Mononuclear cell (primary cell): ENCODE measurements around the gene MKRN3. TPM values are rescaled to one million over a fixed set of nuclear protein-coding genes. Genes with fewer than 3 reads are reported as not detected.
"Not testable (repeated sequence)": the region's sequence is repeated elsewhere in the genome, so short reads cannot be mapped to it uniquely, and the experiment has no call there.

Experiments used
- H3K27me3 ChIP-seq: 2 replicates; pipeline ENCODE4 v1.6.0; 2011; ENCODE audit warnings: low read length, control low read depth; ENCODE audit not compliant: insufficient read depth
- H3K4me1 ChIP-seq: 2 replicates; pipeline ENCODE4 v1.5.1; 2011; ENCODE audit warnings: mild to moderate bottlenecking, low read length, control low read depth; ENCODE audit not compliant: insufficient read depth
- H3K4me3 ChIP-seq: 2 replicates; pipeline ENCODE4 v1.5.1; 2011; ENCODE audit warnings: mild to moderate bottlenecking, low read length, moderate library complexity
- H3K9me3 ChIP-seq: 2 replicates; pipeline ENCODE4 v1.5.1; 2011; ENCODE audit warnings: low read depth, mild to moderate bottlenecking, control low read depth, low read length
- total RNA-seq: library from RNA; depleted of rRNA; stranded (reverse); fragments of >200 nt; gene quantifications from one replicate; pipeline ENCODE4 v1.2.3, GENCODE V29; 2012

MKRN3 gene
- total RNA-seq, 1 donor, result 1.6 TPM

DNA sequence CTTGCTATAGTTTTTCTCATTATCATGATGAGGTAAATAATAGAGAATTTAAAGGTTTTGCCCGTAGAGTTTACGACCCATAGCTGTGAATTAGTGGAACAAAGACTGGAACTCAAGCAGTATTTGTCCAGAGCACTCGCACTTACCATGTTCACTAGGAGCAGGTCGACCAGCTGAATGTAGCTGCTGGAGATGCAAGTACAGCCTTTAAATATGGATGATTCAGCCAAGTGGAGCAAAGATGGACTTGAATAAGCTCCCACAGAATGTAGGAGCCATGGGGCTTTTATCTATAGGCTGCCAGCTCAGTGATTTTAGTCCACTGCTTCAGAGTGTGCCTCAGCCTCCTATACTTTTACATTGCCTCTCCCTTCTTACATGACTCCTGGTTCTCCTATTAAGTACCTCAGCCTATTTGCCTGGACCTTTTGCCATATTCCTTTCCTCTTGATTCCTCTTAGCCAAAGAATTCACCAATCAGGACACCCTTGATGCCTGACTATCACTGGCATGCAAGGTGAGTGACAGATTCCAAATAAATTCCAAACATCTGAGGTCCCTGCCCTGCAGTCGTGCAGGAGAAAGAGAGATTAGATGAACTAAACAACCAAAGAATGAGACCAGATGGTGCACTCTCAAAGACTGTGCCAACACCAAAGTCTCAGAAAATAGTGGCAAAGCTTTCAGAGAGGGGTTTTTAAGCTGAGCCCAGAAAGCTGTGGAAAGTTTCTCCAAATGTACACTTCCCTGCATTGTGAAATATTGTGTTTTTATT lies 3.9 kb downstream of the MKRN3 start:
- Histone ChIP-seq H3K9me3 (no peaks in the 10 kb centered on the region), H3K4me1 (no peaks in the 10 kb centered on the region), H3K4me3 (no peak overlapping the region), H3K27me3 (no peaks in the 10 kb centered on the region)

DNA sequence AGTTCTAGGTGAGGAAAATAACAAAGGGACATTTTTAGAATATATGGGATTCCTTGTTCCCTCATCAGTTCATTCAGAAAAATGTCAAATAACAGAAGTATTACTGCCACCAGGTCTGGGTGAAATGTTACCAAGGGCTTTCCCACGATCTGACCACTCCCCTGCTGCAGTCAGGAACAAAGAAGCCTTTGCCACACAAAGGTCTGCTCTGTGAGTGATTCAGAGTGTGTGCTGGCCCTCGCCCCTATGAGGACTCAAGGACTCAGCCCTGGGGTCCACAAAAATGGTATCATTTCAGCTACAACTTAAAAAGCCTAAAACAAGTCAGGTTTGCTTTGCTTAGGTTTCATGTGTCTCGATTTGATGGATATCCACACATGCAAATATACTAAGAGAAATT lies 5.0 kb downstream of the MKRN3 start:
- H3K4me1 ChIP-seq, result no peaks in the 10 kb centered on the region
- H3K4me3 ChIP-seq, result no peak overlapping the region
- H3K9me3 ChIP-seq, result no peaks in the 10 kb centered on the region
- H3K27me3 ChIP-seq, result no peaks in the 10 kb centered on the region

DNA sequence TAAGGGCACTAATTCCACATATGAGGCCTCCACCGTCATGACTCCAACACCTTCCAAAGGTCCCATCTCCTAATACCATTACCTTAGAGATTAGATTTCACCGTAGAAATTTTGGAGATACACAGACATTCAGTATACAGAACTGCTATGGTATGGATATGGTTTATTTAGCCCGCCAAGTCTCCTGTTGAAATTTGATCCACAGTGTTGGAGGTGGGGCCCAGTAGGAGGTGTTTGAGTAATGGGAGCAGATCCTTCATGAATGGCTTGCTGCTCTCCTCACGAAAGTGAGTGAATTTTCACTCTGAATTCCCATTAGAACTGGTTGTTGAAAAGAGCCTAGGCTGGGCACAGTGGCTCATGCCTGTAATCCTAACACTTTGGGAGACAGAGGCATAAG lies 7.4 kb downstream of the MKRN3 start:
- Histone ChIP-seq H3K27me3 (no peaks in the 10 kb centered on the region), H3K4me1 (no peaks in the 10 kb centered on the region)

DNA sequence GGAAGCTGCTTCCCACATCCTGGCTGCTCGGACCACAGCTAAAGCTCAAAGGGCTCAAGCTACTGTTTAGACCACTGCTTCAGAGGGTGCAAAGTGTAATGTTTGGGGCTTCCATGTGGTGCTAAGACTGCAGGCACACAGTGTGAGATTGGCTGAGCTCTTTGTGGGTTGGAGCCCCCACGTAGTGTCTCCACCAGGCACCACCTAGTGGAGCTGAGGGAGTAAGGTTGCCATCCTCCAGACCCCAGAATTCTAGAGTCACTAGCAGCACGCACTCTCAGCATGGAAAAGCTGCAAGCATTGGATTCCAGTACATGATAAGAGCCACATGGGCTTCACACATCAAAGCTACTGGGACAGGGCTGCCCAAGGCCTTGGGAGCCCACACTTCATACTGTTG lies 9.3 kb downstream of the MKRN3 start:
- Histone ChIP-seq H3K27me3 (no peaks in the 10 kb centered on the region), H3K4me3 (no peak overlapping the region), H3K4me1 (no peaks in the 10 kb centered on the region), H3K9me3 (no peaks in the 10 kb centered on the region)

More for the DNA sequence above, 7.4 kb downstream of the MKRN3 start:
- Histone ChIP-seq H3K9me3 (no peaks in the 10 kb centered on the region), H3K4me3 (no peak overlapping the region)

DNA sequence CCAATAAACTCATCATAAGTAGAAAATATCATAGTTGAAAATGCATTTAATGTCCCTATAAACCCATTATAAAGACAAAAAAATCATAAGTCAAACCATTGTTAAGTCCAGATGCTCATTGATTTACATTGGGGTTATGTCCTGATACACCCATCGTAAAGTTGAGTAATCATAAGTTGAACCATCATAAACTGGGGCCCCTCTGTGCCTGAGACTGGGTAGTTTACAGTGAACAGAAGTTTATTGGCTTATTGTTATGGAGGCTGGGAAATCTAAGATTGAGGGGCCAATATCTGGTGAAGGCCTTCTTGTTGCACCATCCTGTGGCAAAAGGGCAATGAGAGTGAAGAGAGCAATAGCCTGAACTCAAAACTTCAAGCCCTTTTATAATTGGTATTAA lies 10.6 kb downstream of the MKRN3 start:
- no peaks in the 10 kb centered on the region for H3K9me3 ChIP-seq
- no peaks in the 10 kb centered on the region for H3K4me1 ChIP-seq
- no peaks in the 10 kb centered on the region for H3K27me3 ChIP-seq
- no peak overlapping the region for H3K4me3 ChIP-seq

DNA sequence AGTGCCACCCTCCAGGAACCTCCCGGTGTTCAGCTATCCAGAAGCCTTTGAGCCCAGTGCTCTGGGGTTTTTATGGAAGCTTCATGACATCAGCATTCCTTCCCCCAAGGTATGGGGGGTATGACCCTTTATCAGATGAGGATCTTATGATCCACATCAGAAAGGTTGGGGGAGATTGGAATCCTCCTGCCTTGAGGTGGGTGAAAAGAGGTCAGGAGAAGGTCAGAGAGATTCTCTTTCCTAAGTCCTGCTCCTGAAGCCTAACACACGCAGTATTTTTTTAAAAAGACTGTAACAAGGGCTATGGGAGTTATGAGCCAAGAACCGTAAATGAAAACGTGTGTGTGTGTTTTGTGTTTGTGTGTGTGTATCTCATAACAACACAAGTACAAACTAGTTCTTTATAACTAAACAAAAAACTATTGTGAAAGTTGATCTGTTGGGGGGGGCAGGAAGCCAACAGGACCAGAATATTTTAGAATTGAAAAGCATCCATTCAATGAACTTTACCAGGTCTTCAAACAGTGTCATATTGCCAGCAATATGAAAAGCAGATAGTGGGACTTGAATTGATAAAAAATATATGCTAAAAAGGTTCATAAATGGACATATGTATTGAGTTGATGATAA lies 13.2 kb downstream of the MKRN3 start:
- no peak overlapping the region for H3K4me3 ChIP-seq
- no peaks in the 10 kb centered on the region for H3K9me3 ChIP-seq
- no peaks in the 10 kb centered on the region for H3K4me1 ChIP-seq
- no peaks in the 10 kb centered on the region for H3K27me3 ChIP-seq

DNA sequence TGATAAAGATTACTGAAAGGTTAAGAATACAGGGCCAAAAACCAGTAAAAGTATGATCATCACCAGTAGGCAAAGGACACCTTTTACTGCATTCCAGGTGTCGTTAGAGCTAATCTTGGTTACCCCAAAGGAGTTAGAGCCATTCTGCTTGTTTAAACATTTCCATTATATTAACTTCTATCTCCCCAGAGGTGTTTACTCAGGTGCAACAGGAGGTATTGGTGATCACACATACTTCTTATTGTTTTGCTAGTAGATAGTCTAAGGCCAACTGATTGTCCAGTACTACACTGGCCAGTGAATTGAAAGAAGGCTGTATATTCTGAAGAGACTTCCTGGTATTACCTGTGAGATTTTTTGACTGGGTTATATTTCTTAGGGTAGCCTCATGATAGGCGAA lies 22.8 kb downstream of the MKRN3 start:
- H3K9me3 ChIP-seq, result no peaks in the 10 kb centered on the region
- no peaks in the 10 kb centered on the region for H3K4me1 ChIP-seq
- no peak overlapping the region for H3K4me3 ChIP-seq
- H3K27me3 ChIP-seq, result no peaks in the 10 kb centered on the region

DNA sequence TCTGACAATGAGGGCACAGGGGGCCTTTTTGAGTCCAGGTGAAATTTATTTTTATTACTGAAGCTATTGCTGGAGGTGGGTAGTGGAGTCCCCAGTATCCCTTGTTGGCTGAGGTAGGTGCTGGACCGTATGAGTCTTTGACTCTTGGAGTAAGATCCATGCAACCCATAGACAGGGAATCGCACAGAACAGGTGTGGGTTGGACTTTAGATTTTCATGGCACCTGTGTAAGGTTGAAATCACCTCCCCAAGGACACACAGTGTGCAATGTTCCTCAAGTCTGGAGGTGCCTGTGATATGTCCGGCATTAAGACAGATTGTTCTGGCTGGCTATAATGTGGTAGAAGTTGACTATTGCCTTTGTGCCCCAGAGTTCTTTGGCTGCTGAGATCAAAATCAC lies 23.5 kb downstream of the MKRN3 start:
- Histone ChIP-seq H3K4me1 (no peaks in the 10 kb centered on the region), H3K9me3 (no peaks in the 10 kb centered on the region), H3K4me3 (no peak overlapping the region), H3K27me3 (no peaks in the 10 kb centered on the region)

DNA sequence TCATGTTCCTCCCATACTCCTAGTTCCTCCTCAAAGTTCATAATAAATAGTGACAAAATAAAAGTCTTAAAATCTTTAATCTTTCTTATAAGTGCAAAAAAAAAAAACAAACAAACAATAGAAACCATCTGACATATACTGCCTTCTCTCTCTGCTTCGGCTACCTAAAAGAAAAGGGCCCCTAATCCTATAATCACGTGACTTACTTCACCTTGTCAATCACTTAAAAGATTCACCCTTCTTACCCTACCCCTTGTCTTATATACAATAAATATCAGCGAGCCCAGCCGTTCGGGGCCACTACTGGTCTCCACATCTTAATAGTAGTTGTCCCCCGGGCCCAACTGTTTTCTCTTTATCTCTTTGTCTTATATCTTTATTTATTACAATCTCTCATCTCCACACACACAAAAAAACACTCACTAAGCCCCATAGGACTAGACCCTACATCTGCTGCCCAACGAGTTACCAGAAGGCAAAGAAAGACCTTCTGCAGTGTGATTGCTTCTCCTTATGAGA lies 28.8 kb downstream of the MKRN3 start:
- Histone ChIP-seq H3K4me1 (no peaks in the 10 kb centered on the region), H3K4me3 (no peak overlapping the region), H3K27me3 (no peaks in the 10 kb centered on the region), H3K9me3 (no peaks in the 10 kb centered on the region)

DNA sequence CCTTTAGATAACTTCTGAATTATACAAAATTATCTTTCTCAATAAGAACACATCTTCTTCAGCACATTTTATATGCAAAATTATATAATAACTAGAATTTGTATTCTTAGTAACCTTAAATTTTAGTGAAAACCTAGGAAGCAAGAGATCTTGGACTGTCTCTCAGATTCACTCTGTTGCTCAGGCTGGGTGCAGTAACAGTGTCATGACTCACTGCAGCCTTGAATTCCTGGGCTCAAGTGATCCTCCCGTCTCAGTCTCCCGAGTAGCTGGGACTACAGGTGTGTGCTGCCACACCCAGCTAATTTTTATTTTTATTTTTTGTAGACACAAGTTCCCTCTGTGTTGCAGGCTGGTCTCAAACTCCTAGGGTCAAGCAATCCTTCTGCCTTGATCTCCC lies 29.9 kb downstream of the MKRN3 start:
- H3K4me3 ChIP-seq, result no peak overlapping the region
- no peaks in the 10 kb centered on the region for H3K27me3 ChIP-seq
- no peaks in the 10 kb centered on the region for H3K9me3 ChIP-seq
- no peaks in the 10 kb centered on the region for H3K4me1 ChIP-seq

DNA sequence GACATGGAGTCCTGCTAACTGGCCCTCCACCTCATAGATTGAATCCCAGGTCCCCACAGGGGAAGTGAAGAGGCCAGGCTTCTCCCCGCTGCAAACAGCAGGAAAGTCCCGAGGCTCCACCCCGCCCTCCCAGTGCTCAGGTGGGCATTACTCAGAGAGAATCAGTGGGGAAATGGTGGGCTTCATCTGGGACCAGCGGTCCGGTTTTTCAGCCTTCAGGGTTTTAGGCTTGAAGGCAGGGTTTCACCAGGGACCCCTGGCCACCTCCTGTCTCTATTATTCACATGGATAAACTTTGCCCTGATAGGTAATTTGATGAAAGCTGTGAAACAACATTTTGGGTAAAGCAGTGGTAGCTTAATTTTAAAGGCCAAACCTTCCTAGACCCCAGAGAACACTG lies 31.3 kb downstream of the MKRN3 start:
- Histone ChIP-seq H3K4me3 (no peak overlapping the region), H3K4me1 (no peaks in the 10 kb centered on the region), H3K27me3 (no peaks in the 10 kb centered on the region), H3K9me3 (no peaks in the 10 kb centered on the region)

DNA sequence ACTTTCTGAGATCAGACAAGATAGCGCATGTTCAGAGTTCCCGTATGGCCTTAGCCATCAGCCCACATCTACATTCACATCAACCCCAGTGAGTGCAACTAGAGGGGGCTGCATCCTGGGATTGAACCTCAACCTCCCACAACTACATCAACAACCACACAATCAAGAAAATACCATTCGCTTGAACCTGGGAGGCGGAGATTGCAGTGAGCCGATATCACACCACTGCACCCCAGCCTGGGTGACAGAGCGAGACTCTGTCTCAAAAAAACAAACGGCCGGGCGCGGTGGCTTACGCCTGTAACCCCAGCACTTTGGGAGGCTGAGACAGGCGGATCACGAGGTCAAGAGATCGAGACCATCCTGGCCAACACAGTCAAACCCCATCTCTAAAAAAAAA lies 31.8 kb downstream of the MKRN3 start:
- not testable (repeated sequence) for H3K27me3 ChIP-seq, H3K9me3 ChIP-seq, H3K4me1 ChIP-seq, H3K4me3 ChIP-seq

DNA sequence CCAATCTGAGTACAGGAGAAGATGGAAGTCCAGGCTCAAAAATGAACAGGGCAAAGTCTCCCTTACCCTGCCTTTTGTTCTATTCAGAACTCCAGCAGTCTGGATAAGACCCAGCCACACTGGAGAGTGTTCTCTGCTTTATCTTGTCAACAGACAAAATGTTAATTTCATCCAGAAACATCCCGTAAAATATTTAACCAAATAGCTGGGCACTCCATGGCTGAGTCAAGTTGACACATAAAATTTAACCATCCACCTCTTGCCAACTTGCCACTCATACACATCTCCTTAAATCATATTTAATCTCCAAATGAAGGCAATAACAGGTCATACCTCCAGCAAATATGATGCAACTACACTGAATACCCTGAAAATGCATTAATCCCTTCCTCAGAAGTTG lies 33.6 kb downstream of the MKRN3 start:
- Histone ChIP-seq H3K27me3 (no peaks in the 10 kb centered on the region), H3K4me3 (no peak overlapping the region), H3K4me1 (no peaks in the 10 kb centered on the region), H3K9me3 (no peaks in the 10 kb centered on the region)

DNA sequence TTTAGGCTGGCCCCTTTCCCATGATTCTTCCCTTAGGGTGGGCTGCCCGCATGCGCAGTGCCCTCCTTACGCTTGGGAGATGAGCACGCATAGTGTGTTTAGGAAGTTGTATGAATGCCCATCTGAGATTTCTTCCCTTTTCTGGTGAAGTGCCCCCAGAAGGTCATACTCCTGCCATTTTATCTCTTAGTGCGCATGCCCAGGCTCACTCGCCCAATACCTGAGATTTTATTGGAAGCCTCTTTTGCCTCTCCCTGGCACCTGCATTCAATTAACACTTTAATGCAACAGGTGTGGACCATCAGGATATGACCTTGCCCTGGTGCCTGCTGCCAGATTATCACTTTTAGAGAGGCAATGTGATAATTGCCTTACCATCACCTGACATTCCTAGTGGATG lies 36.6 kb downstream of the MKRN3 start:
- H3K4me1 ChIP-seq, result no peaks in the 10 kb centered on the region
- H3K4me3 ChIP-seq, result no peak overlapping the region
- no peaks in the 10 kb centered on the region for H3K27me3 ChIP-seq
- H3K9me3 ChIP-seq, result no peaks in the 10 kb centered on the region

DNA sequence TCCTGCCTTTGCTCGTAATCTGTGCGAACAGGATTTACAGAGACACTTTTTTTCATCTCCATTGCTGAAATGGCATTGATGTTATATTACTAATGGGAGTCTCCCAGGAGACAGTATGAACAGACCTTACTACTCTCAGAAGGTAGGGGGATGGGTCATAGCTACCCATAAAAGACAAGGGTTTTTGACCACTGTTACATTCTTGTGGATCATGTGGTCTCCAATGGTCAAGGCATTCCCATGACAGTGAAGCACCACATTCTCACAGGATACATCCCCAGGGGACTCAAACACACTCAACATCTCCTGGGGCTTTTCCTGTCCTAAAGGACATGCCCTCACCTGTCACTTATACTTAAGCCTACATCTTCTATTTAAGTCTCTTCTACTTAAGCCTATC lies 40.8 kb downstream of the MKRN3 start:
- H3K4me3 ChIP-seq, result no peak overlapping the region

DNA sequence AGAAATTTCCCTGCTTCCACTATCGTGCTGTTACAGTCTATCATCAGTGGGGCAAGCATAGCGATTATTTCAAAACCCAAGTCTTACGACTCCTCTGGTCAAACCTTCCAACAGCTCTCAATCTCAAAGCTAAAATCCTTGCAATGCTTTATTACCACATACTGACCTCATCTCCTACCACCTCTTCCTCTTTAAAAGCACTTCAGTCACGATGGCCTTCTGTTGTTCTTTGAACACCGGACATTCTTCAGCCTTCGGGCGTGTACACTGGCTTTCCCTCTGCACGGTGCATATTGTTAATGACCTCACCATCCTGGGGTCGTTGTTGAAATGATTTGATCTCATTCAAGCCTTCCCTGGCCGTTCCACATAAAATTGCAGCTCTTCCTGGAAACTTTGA lies 51.1 kb downstream of the MKRN3 start:
- peaks cover 11% of the 10 kb centered on the region for H3K9me3 ChIP-seq
- no peak overlapping the region for H3K4me3 ChIP-seq
- no peaks in the 10 kb centered on the region for H3K4me1 ChIP-seq
- no peaks in the 10 kb centered on the region for H3K27me3 ChIP-seq

More for the DNA sequence above, 40.8 kb downstream of the MKRN3 start:
- Histone ChIP-seq H3K9me3 (no peaks in the 10 kb centered on the region), H3K4me1 (no peaks in the 10 kb centered on the region), H3K27me3 (no peaks in the 10 kb centered on the region)
